Osteoblast (primary cell): ENCODE measurements around the gene AHR. TPM values are rescaled to one million over a fixed set of nuclear protein-coding genes. Genes with fewer than 3 reads are reported as not detected.

Experiments
- DNase-seq: peaks from one replicate; pipeline ENCODE4 v3.0.0; 2011; ENCODE audit warnings: low spot score, mixed read lengths; ENCODE audit not compliant: insufficient read length; ENCODE audit errors: missing footprints
- H2AFZ ChIP-seq: 2 replicates; pipeline ENCODE4 v1.6.0; 2011; ENCODE audit warnings: mild to moderate bottlenecking, low read length
- H3K27ac ChIP-seq: 2 replicates; pipeline ENCODE4 v1.5.1; 2011; ENCODE audit warnings: mild to moderate bottlenecking, low read depth, low read length, moderate library complexity
- H3K27me3 ChIP-seq: 2 replicates; pipeline ENCODE4 v1.6.0; 2012; ENCODE audit warnings: mild to moderate bottlenecking, control low read depth, inconsistent platforms, low read length, moderate library complexity; ENCODE audit not compliant: insufficient read depth
- H3K36me3 ChIP-seq: 2 replicates; pipeline ENCODE4 v1.5.1; 2011; ENCODE audit warnings: mild to moderate bottlenecking, low read length, control low read depth, moderate library complexity; ENCODE audit not compliant: insufficient read depth
- H3K4me1 ChIP-seq: 2 replicates; pipeline ENCODE4 v1.5.1; 2011; ENCODE audit warnings: mild to moderate bottlenecking, low read length, control low read depth, moderate library complexity; ENCODE audit not compliant: insufficient read depth
- H3K4me2 ChIP-seq: 2 replicates; pipeline ENCODE4 v1.6.0; 2011; ENCODE audit warnings: mild to moderate bottlenecking, low read length; ENCODE audit not compliant: insufficient read depth
- H3K4me3 ChIP-seq: fragments of 200-600 bp; sonication (generic); 3 replicates; pipeline ENCODE4 v1.5.1; 2012; ENCODE audit warnings: mild to moderate bottlenecking, low read length, inconsistent platforms; ENCODE audit not compliant: insufficient read depth
- H3K79me2 ChIP-seq: 2 replicates; pipeline ENCODE4 v1.6.0; 2012; ENCODE audit warnings: mild to moderate bottlenecking, low read length, control low read depth, inconsistent platforms; ENCODE audit not compliant: insufficient read depth
- H3K9me3 ChIP-seq: 2 replicates; pipeline ENCODE4 v1.5.1; 2011; ENCODE audit warnings: low read depth, low read length, control low read depth
- H4K20me1 ChIP-seq: 2 replicates; pipeline ENCODE4 v1.6.0; 2012; ENCODE audit warnings: mild to moderate bottlenecking, low read length, control low read depth; ENCODE audit not compliant: insufficient read depth
- total RNA-seq: library from RNA; depleted of rRNA; stranded (reverse); fragments of >200 nt; gene quantifications from 2 replicates; pipeline ENCODE4 v1.2.3, GENCODE V29; 2012
- TF ChIP-seq, protein P1 (sequence below): IDR thresholded peaks from 2 replicates; pipeline ENCODE4 v1.5.1; 2011; ENCODE audit warnings: mild to moderate bottlenecking, low read depth, low read length, moderate library complexity; ENCODE audit errors: extremely low read depth

The AHR gene
- total RNA-seq, 1 donor, result 313 TPM

DNA sequence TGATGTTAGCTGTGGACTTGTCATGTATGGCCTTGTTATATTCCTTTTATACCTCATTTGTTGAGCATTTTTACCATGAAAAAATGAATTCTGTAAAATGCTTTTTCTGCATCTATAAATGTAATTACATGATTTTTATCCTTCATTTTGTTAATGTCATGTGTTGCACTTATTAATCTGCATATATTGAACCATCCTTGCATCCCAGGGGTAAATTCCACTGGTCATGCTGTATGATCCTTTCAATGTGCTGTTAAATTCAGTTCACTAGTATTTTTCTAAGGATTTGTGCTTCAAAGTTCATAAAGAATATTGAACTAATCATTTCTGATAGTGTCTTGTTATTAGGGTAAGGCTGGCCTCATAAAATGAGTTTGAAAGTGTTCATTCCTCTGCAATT, 31.9 kb upstream of the AHR start:
- H3K27ac ChIP-seq, result no peak overlapping the region
- H3K27me3 ChIP-seq, result no peaks in the 10 kb centered on the region
- H3K9me3 ChIP-seq, result peaks cover 13% of the 10 kb centered on the region
- no peaks in the 10 kb centered on the region for H3K36me3 ChIP-seq
- no peak overlapping the region for H2AFZ ChIP-seq
- no peak overlapping the region for H3K4me3 ChIP-seq
- TF ChIP-seq, protein P1, sequence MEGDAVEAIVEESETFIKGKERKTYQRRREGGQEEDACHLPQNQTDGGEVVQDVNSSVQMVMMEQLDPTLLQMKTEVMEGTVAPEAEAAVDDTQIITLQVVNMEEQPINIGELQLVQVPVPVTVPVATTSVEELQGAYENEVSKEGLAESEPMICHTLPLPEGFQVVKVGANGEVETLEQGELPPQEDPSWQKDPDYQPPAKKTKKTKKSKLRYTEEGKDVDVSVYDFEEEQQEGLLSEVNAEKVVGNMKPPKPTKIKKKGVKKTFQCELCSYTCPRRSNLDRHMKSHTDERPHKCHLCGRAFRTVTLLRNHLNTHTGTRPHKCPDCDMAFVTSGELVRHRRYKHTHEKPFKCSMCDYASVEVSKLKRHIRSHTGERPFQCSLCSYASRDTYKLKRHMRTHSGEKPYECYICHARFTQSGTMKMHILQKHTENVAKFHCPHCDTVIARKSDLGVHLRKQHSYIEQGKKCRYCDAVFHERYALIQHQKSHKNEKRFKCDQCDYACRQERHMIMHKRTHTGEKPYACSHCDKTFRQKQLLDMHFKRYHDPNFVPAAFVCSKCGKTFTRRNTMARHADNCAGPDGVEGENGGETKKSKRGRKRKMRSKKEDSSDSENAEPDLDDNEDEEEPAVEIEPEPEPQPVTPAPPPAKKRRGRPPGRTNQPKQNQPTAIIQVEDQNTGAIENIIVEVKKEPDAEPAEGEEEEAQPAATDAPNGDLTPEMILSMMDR, result no peak
- no peaks in the 10 kb centered on the region for H4K20me1 ChIP-seq
- no peak overlapping the region for H3K4me2 ChIP-seq
- DNase-seq, result no peak
- no peaks in the 10 kb centered on the region for H3K4me1 ChIP-seq
- no peaks in the 10 kb centered on the region for H3K79me2 ChIP-seq

DNA sequence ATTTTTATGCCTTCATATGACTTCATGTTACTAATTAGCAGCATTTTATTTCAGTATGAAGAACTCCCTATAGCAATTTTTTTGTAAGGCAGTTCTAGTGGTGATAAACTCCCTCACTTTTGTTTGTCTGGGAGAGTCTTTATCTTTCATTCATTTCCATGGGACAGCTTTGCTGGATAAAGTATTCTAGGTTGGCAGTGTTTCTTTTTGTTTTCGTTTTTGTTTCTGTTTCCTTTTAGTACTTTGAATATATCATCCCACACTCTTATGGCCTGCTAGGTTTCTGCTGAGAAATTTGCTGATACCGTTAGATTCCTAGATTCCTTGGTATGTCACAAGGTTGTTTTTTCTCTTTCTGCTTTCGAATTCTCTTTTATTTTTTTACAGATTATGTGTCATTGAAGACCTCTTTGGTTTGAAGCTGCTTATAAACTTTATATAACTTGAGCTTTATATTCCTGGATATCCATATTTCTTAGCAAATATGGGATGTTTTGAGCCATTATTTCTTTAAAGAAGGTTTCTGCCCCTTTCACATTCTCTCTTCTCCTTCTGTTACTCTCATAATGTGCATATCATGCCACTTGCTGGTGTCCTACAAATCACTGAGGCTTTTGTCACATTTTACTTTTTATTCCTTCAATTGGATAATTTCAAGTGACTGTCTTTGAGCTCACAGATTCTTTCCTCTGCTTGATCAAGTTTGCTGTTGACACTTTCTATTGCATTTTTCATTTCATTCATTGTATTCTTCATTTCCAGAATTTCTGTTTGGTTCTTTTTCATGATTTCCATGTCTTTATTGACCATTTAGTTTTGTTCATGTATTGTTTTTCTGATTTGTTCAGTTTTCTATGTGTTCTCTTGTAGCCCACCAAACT, 28.9 kb upstream of the AHR start:
- TF ChIP-seq, protein P1, result no peak

DNA sequence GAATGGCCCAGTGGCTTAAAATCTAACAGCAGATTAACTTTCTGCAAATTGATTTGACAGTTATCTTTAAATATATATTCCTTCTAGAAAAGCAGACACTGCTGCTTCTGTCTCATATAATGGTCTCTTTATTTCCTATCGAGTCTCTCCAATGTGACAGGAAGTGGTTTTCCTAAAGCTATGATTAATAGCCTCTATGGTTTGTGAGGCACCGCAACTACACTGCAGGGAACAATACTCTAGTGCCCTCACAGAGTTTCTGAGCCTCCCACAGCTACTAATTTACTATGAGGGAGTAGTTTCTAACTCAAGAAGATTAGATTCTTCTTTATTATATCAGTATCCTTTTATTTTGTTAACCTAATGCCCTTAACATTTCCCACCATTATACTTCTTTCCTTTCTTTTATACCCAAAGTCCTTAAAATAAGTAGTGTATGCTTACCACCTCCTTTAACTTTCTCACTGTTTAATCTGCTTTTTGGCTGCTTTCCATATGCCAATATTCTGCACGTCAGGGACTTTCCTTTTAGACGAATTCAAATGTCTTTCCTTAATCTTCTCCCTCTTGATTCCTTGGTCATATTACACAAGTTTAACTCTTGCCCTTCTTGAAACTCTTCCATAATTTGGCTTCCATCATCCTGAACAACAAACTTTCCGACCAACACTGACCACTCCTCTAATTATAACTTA, 23.8 kb upstream of the AHR start:
- H3K79me2 ChIP-seq, result no peaks in the 10 kb centered on the region
- H3K27me3 ChIP-seq, result no peaks in the 10 kb centered on the region
- peak overlapping the region; percentile 15 for H3K4me2 ChIP-seq
- H3K4me1 ChIP-seq, result peaks cover 31% of the 10 kb centered on the region
- peaks cover 11% of the 10 kb centered on the region for H3K9me3 ChIP-seq
- TF ChIP-seq, protein P1, result no peak
- peak; percentile 14 for DNase-seq
- no peaks in the 10 kb centered on the region for H3K36me3 ChIP-seq
- no peaks in the 10 kb centered on the region for H4K20me1 ChIP-seq
- no peak overlapping the region for H3K4me3 ChIP-seq
- no peak overlapping the region for H2AFZ ChIP-seq
- H3K27ac ChIP-seq, result peak overlapping the region; percentile 77

More for the DNA sequence above, 28.9 kb upstream of the AHR start:
- Histone ChIP-seq H3K36me3 (no peaks in the 10 kb centered on the region), H3K79me2 (no peaks in the 10 kb centered on the region), H3K4me3 (no peak overlapping the region), H3K27ac (no peak overlapping the region), H3K4me2 (no peak overlapping the region), H4K20me1 (no peaks in the 10 kb centered on the region), H3K27me3 (no peaks in the 10 kb centered on the region), H2AFZ (no peak overlapping the region), H3K4me1 (peaks cover 5% of the 10 kb centered on the region), H3K9me3 (peaks cover 13% of the 10 kb centered on the region)
- DNase-seq, result peak; percentile 13
